Ishikawa (cell line): Measurements from ENCODE around the gene CUBN.

ENCODE experiments used
- CEBPB ChIP-seq: IDR thresholded peaks from 2 replicates; pipeline ENCODE4 v1.6.1; 2012
- CREB1 ChIP-seq: IDR thresholded peaks from 2 replicates; pipeline ENCODE4 v1.6.1; 2012; ENCODE audit warnings: low read depth
- FOXM1 ChIP-seq: IDR thresholded peaks from 2 replicates; pipeline ENCODE4 v1.6.1; 2012; ENCODE audit warnings: low read depth, borderline replicate concordance
- MAX ChIP-seq: IDR thresholded peaks from 2 replicates; pipeline ENCODE4 v1.6.1; 2012
- RAD21 ChIP-seq: IDR thresholded peaks from 2 replicates; pipeline ENCODE4 v1.6.1; 2012; ENCODE audit warnings: low read depth
- REST ChIP-seq: IDR thresholded peaks from 2 replicates; pipeline ENCODE4 v1.6.1; 2012; ENCODE audit warnings: low read depth, mild to moderate bottlenecking
- TAF1 ChIP-seq: IDR thresholded peaks from 2 replicates; pipeline ENCODE4 v1.6.1; 2012; ENCODE audit warnings: low read depth, mild to moderate bottlenecking
- YY1 ChIP-seq: IDR thresholded peaks from 2 replicates; pipeline ENCODE4 v1.6.1; 2012; ENCODE audit warnings: low read depth
- ZBTB7A ChIP-seq: IDR thresholded peaks from 2 replicates; pipeline ENCODE4 v1.6.1; 2012; ENCODE audit warnings: low read depth

- TF ChIP-seq ZBTB7A (no peak), MAX (no peak), YY1 (no peak), CEBPB (no peak), FOXM1 (no peak), RAD21 (no peak), TAF1 (no peak), REST (no peak), CREB1 (no peak)
These were observed 34.8 kb downstream of the CUBN start for GRCh38 chr10:17094844-17095243.
